NCI-H187 (cell line): ENCODE measurements around the gene CAPZA1.

Experiments used
- DNase-seq, 2 experiments: peaks; one replicate each; lab custom pipeline; 2025; lab: John Stamatoyannopoulos, UW

The CAPZA1 gene

DNA sequence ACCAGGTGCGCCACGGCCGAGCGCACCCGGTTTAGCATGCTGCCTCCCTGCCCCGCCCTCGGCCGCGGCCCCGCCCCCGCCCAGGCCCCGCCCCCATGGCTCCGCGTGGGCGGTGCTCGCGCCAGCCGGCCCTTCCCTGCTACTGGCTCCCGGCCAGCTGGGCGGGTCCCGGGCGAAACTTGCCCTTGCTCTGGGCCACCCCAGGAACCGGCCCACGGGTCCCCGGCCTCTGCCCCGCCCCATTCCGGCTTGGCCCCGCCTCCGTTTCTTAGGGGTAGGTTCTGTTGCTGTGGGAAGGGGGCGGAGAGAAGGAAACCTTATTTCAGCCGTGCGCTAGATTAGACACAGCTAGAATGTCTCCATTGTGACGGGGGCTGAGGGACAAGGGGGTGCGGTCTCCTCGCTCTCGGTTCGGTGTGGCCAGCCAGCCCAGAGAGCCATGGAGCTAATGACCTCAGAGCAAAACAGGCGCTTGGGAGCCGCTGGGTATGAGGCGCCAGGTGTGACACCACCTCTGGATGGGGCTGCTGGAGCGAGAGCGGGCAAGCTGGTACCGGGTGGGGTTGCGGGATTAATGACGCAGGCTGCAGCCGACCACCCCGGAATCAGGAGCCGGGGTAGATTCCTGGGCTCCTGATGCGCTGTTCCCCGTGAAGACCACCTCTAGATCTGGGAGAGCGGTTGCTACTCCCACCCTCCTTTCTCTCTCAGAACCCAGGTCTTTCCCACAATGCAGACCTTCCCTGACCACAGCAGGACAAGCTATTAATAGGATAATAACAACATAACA lies 95.8 kb downstream of the CAPZA1 start, which contains the start of gene PPM1J:
Gene PPM1J, minus strand, starts transcription at position 69 of the 790 bp plus-strand sequence. Its CDS starts 31 bp downstream, at position 38.
- peak; percentile 50 to 69 for DNase-seq

- peak; percentile 66 to 80 for DNase-seq
Measured at GRCh38 chr1:112716133-112716720, 96.6 kb downstream of the CAPZA1 start.

GRCh38 chr1:112717263-112717873 lies 97.7 kb downstream of the CAPZA1 start:
- no peak for DNase-seq

GRCh38 chr1:112718691-112719418 lies 99.2 kb downstream of the CAPZA1 start:
- DNase-seq, result peak in 1 of 2 experiments; percentile 57

GRCh38 chr1:112719706-112720105 lies 100.1 kb downstream of the CAPZA1 start:
- no peak for DNase-seq

DNA sequence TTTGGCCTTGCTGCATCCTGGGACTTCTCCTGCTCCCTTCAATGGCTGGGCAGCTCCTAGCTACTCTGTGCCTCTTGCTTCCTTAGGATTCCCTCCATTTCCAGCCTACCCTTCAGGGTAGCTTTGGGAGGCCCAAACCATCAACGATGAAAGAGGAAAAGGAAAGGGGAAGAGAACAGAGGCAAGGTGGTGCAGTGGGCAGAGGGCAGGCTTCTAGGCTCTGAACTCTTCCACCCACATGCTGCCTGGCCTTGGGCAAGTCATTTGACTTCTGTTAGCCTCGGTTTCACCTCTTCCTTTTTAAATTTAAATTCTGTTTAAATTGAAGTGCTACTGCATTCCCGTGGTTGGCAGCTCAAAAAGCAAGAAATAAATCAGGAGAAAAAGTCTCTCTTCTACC lies 101.2 kb downstream of the CAPZA1 start:
- no peak for DNase-seq
